Activated CD8-positive, alpha-beta memory T cell treated with anti-CD3 and anti-CD28 coated beads for 1 hour (primary cell): Measurements from ENCODE around the gene TFDP1.
"Not testable (repeated sequence)": the region's sequence is repeated elsewhere in the genome, so short reads cannot be mapped to it uniquely, and the experiment has no call there.

Experiments used
- DNase-seq, 2 donors: peaks; one replicate each; pipeline ENCODE4 v3.0.0-alpha.2; 2020; ENCODE audit warnings: low read depth in 1 of 2; ENCODE audit errors: extremely low read depth in 1 of 2

Gene TFDP1

DNA sequence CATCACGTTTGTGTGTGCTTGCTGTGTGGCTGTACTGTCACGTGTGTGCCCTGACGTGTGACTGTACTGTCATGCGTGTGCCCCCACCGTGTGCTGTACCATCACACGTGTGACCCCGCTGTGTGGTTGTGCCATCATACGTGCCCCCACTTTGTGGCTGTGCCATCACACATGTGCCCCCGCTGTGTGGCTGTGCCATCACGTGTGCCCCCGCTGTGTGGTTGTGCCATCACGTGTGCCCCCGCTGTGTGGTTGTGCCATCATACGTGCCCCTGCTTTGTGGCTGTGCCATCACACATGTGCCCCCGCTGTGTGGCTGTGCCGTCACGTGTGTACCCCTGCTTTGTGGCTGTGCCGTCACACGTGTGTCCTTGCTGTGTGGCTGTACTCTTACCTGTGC lies 25.7 kb downstream of the TFDP1 start:
- no peak for DNase-seq

DNA sequence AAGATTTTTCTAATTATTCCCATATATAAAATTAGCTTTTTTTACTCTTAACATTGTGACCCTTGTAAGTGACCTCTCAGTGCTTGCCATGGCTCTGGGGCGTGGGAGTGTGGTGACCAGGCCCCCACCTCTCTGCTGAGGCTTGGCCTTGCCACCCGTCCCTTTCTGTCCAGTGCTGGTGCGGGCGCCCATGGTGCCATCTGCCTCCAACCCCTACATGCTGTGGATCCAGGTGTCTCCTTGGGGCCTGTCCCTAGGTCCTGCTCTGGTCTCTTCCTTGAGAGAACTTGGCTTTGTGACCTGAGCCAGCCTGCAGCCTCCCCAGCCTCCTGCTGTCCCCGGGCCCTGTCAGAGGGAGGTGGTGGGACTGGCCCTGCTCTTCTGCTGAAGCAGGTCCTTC lies 27.4 kb downstream of the TFDP1 start:
- no peak for DNase-seq

DNA sequence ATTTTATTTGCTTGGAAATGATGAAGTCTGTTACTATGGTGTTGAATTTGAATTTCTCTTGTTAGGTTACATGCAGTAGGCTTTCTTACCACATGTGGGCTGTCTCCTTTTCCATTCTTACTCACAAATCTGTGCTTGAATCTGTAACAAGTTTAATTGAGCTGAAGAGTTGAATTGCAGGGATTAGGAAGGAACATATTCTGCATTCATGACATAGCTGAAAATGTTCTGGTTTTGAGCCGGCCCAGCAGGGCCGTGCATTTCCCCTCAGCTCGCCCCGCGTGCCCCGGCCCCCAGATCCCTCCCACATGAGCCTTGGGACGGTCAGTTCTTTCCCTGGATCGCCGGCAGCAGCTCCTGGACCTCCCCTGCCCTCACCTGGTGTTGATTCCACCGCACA lies 28.1 kb downstream of the TFDP1 start:
- DNase-seq: no peak

DNA sequence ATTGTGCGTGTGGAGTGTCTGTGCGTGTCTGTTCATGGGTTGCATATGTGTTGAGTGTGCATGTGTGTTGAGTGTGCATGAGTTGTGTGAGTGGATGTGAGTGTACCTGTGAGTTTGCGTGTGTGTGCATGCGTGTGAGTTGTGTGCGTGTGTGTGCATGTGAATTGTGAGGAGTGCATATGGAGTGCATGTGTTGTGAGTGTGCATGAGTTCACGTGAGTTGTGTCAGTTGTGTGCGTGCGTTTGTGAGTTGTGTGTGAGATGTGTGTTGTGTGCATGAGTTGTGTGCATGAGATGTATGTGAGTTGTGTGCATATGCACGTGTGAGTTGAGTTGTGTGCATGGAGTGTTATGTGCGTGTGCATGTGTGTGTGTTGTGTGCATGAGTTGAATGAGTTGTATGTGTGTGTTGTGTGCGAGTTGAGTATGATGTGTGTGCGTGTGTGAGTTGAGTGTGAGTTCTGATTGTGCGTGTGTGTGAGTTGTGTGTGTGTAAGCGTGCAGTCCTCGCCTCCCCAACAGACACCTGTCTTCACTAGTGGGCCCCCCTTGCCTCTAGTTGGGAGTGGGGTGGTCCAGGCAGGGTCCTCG lies 29.3 kb downstream of the TFDP1 start:
- DNase-seq: no peak

DNA sequence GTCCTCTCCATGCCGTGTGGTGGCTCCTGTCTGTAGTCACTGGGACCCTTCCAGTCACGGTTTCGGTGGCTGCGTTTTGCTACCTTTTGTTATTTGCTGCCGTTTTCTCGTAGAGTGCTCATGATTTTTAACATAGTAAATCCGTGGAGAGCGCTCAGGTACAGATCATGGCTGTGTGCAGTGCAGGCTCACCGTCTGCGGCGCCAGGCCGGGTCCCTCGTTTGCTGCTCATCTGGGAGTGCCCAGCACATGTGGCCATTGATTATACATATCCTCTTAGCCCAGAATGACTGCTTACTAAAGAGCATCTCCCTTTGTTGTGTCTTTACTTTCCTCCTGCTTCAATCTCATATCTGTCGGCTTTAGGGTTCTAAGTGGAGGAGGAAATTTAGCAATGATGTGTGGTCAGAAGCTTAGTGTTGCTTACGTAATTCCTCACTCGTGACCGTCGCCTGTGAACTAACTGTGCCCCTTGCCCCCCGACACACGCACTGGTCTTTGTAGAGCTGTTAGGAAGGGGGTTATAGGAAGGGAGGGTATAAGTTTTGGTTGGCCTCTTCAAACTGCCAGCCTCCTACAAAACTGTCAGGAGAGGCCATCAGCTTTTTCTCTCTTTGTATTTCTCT lies 31.8 kb downstream of the TFDP1 start:
- no peak for DNase-seq

DNA sequence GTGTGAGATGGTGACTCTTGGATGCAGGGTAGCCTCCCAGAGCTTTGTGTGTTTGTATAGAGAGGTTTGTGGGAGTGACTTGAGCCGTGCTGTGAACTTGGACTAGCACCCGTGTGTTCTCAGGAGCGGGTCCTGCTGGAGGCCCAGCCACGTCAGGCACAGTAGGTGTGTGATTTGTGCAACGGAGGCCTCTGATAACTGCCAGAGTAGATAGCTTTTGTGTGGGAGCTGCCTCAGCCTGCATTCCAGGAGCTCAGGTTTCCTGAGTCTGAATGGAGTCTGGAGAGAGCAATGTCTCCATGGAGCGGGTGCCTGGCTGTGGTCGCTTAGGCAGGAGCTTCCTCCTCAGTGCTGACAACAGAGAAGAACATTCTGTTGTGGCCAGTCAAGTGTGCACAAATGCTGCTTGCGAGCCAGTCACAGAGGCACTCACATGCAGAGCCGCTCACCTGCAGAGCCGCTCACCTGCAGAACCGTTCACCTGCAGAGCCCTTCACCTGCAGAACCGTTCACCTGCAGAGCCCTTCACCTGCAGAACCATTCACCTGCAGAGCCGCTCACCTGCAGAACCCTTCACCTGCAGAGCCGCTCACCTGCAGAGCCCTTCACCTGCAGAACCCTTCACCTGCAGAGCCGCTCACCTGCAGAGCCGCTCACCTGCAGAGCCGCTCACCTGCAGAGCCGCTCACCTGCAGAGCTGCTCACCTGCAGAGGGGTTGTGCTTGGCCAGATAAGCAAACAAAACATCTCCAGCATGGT lies 32.6 kb downstream of the TFDP1 start:
- DNase-seq: no peak

DNA sequence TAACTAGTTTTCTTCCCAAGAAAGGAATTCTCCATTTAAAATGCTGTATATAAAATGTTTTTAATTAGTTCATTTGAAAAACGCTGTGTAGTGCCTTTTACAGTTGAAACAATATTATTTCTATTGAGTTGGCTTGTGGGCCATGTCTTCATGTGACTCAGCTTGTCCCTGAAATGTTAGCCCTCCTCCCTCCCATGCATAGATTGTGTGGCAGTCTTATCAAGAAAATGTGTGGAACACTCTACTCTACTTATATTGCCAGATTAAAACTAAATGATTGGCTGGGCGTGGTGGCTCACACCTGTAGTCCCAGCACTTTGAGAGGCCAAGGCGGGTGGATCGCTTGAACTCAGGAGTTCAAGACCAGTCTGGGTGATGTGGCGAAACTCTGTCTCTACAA lies 33.4 kb downstream of the TFDP1 start:
- no peak for DNase-seq

DNA sequence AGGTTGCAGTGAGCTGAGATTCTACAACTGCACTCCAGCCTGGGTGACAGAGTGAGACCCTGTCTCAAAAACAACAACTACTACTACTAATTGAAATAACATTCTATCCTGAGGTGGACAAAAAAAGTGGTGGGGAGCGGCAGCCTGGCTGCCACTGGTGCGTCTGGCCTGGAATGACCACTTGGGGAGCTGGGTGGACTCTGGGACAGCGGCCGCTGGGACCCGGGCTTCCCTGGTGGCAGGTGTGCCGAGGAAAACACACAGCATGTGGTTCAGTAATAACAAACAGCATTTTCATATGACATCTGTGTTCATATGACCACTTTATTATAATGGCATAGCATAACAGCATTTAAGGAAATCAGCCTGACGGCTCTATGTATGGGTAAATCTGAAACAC lies 33.9 kb downstream of the TFDP1 start:
- DNase-seq: no peak

DNA sequence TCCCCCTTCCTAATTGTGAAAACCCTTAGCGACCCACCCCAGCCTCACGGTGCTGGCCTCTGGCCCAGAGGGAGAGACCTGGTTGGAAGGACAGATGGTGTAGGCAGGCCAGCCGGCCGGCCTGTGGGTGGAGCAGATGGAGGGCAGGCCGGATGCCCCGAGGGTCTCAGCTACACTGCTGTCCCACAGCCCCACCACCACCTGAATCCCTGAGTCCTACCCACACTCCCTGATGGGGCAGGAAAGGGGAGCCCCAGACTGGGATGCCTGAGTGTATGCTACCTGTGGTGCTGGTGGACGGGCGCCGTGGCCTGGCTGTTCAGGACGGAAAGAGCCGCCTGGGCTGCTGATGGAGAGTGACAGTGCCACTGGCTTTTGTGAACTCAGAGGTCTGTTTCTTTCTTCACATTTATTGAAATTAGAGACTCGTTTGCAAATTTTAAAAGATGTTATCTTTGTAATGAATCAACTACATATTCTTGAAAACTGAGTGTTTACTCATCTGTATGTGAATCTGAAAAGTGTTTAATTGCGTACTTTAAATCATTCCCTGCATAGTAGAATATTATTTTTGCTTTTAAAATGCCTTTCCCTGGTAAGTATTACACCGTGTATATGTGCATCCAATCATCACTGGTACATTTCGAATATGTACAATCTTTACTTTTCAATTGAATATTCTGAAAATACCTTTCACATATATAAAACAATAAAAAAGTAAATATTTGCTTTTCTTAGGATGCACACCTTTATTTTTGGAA lies 35.7 kb downstream of the TFDP1 start:
- no peak for DNase-seq

DNA sequence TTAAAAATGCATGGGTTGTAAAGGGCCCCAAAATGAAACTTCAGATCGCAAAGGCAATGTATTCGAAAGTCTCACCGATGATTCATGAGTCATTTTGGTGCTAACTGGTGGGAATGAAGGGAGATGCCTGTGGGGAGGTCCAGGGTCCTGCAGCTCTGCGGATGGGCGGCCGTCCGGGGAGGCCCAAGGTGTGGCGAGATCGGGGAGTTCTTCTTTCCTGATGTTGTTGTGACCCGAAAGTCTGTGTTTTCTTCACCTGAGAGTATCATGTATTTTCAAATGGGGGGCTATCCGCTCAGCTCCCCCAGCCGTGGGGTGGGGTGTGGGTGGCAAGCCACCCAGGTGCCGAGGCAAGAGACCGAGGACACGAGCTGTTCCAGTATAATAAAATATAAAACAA lies 36.5 kb downstream of the TFDP1 start:
- no peak for DNase-seq

DNA sequence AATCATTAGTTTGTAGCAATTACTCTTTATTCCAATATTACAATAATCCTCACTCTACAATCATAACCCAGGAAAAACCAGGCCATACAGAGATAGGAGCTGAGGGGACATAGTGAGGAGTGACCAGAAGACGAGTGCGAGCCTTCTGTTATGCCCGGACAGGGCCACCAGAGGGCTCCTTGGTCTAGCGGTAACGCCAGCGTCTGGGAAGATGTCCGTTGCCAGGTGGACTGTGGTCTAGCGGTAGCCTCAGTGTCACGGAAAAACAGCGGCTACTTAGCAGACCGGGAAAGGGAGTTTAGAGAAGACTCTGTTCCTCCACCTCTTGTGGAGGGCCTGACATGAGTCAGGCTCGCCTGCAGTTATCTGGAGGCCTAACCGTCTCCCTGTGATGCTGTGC lies 36.9 kb downstream of the TFDP1 start:
- not testable (repeated sequence) for DNase-seq

DNA sequence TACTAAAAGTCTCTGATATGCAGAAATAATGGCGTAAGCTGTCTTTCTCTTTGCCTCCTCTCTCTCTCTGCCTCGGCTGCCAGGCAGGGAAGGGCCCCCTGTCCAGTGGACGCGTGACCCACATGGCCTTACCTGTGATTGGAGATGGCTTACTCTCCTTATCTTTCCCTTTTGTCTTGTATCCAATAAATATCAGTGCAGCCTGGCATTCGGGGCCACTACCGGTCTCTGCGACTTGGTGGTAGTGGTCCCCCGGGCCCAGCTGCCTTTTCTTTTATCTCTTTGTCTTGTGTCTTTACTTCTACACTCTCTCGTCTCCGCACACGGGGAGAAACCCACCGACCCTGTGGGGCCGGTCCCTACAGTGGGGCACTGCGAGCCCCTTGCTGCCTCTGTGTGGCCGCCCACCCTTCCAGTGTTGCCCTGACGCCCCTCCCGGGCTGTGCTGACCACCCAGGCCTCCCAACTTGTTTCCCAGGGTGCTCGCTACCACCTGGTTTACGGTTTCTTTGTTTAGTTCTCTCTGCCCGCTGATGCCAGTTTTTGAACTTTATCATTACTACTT lies 37.5 kb downstream of the TFDP1 start:
- DNase-seq: not testable (repeated sequence)

DNA sequence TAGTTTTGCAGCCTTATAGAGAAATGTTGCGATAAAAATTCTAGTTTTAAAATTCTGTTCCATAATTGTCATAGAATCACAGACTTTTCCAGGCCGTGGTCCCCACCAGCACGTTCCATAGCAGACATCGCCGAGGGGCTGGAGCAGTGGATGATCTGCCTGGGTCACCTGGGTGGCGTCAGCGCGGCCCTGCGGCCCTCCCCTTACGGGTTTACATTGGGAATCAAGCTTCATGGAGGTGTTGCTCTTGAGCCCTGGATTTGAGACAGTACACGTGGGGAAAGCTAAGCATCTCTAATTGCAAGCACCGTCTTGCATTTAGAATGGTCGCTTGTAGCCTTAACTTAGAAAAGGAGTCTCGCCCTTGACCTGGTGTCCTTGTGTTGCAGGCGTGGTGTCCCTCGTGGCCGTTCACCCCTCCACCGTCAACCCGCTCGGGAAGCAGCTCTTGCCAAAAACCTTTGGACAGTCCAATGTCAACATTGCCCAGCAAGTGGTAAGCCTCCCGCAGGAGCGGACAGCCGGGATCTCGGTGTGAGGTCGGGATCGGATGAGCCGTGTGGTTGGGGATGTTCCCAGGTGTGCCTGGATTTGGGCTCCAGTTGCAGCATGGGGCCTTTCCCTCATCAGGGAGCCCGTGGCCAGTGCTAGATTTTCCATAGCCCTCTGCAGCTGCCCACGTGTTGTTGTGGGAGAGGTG lies 38.4 kb downstream of the TFDP1 start:
- no peak for DNase-seq

DNA sequence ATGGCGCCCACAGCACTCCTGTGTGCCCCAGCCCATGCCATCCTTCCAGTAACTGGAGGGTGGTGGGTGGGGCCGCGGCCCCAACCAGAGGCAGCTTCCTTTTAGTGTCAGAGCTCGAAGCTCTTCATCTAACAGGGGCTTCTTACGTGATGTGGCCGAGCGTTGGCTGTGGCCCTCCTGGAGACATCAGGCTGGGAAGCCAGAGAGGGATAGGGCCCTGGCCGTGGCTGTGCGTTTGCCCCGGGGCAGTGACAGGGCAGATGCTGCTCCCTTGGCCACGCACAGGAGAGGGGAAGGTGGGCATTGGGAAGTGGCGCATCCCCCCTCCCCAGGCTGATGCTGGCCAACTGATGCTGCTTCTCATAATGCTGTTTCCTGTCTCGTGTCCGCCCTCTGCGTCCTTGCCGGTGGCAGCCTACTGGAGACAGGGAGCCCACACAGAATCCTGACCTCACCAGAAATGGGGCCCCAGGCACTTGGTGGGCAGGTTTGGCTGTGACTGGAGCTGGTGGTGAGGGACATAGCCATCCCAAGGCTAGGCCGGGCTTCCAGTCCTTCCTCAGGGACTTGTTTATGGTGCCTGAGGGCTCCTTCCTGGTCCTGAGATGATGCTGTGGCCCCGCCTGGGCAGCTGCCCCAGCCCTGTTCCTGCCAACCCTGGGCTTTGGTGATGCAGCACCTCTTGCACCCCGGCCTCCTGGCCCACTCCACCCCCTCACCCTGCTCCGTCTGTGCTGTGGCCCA lies 39.1 kb downstream of the TFDP1 start:
- DNase-seq: no peak

DNA sequence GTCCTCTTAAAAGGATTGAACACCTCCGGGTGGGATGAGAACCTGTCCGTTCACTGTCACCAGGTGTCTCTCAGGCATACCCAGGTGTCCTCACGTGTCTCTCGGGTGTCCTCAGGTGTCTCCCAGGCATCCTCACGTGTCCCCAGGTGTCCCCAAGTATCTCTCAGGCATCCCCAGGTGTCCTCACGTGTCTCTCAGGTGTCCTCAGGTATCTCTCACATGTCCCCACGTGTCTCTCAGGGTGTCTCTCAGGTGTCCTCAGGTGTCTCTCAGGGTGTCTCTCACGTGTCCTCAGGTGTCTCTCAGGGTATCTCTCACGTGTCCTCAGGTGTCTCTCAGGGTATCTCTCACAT lies 39.7 kb downstream of the TFDP1 start:
- no peak for DNase-seq

DNA sequence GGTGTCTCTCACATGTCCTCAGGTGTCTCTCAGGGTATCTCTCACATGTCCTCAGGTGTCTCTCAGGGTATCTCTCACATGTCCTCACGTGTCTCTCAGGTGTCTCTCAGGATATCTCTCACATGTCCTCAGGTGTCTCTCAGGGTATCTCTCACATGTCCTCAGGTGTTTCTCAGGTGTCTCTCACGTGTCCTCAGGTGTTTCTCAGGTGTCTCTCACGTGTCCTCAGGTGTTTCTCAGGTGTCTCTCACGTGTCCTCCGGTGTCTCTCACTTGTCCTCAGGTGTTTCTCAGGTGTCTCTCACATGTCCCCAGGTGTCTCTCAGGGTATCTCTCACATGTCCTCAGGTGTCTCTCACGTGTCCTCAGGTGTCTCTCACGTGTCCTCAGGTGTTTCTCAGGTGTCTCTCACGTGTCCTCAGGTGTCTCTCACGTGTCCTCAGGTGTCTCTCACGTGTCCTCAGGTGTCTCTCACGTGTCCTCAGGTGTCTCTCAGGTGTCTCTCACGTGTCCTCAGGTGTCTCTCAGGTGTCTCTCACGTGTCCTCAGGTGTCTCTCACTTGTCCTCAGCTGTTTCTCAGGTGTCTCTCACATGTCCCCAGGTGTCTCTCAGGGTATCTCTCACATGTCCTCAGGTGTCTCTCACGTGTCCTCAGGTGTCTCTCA lies 40.2 kb downstream of the TFDP1 start:
- DNase-seq: not testable (repeated sequence)

DNA sequence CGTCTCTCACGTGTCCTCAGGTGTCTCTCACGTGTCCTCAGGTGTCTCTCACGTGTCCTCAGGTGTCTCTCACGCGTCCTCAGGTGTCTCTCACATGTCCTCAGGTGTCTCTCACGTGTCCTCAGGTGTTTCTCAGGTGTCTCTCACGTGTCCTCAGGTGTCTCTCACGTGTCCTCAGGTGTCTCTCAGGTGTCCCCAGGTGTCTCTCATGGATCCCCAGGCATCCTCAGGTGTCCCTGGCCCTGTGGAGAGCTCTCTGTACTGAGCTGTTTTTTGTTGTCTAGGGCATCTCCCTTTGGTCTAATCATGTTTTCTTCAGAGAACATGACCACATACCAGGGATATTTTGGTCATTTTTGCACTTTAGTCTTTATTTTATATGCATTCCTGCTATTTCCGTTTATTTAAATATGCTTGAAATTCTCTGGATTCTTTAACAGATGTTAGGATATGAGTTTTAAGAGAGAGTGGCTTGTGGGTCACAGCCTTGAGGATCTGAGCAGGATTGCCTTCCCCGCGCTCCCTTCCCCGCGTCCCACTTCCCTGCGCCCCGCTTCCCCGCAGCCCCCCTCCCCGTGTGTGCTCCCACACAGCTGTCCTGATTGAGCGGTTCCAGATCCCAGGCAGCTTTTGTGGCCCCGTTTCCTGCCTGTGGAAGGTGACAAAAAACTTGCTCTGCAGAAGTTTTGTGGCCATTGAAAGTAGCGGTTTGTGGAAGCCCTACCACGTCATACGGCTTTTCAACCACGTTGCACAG lies 41.6 kb downstream of the TFDP1 start:
- no peak for DNase-seq

DNA sequence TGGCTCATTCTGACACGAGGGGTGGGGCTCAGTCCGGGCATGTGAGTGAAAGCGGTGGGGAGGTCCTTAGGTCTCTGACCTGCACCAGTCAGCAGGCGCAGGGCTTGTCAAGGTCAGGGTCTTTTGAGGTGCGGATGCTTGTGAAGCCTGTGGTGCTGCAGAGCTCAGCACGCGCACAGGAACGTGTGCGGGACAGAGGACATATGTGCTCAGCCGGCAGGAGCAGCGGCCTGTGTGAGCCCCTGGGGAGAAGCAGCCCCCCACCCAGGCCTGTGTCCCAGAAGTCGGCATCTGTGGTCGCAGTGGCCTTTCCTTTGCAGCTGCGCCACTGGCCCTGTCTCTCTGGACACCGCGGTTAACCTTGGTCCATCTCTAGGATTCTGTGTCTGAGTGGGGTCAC lies 42.6 kb downstream of the TFDP1 start:
- DNase-seq: no peak
